ENCODE results near the gene RFPL4A. TPM values are rescaled to one million over a fixed set of nuclear protein-coding genes. Genes with fewer than 3 reads are reported as not detected.

The RFPL4A gene
- total RNA-seq: not detected in 2 replicates

GRCh38 chr19:55758797-55759196 lies at the start of gene RFPL4A:
Gene RFPL4A (plus strand): TSS chr19:55759097. CDS start chr19:55761801, 2,704 bp downstream.

GRCh38 chr19:55738302-55738701 lies 20.6 kb upstream of the RFPL4A start, which contains the start of gene NLRP9:
Gene NLRP9 (minus strand): TSS chr19:55738402. CDS start chr19:55738374, 28 bp downstream.

GRCh38 chr19:55768818-55769217 lies 9.9 kb downstream of the RFPL4A start, which contains the start of gene RFPL4AL1:
Gene RFPL4AL1 (plus strand): TSS chr19:55769118. CDS start chr19:55771805, 2,687 bp downstream.

Other genes starting within 250 kb of the RFPL4A start
- gene SBK2, start 222.0 kb upstream of the RFPL4A start, total RNA-seq: 0.16 TPM in 1 of 2 replicates, not detected in the other
- gene SBK3, start 213.6 kb upstream of the RFPL4A start, total RNA-seq: 0.12 and 0.81 TPM in 2 replicates
- gene ZNF579, start 178.2 kb upstream of the RFPL4A start, total RNA-seq: 8.9 and 9.4 TPM in 2 replicates
- gene FIZ1, start 159.6 kb upstream of the RFPL4A start, total RNA-seq: 3.9 and 7.3 TPM in 2 replicates
- gene ZNF524, start 158.8 kb upstream of the RFPL4A start, total RNA-seq: 10.2 and 10.4 TPM in 2 replicates
- gene ZNF865, start 153.4 kb upstream of the RFPL4A start, total RNA-seq: 1.7 and 2.4 TPM in 2 replicates
- 7.0 and 8.5 TPM in 2 replicates for gene ZNF784, start 134.5 kb upstream of the RFPL4A start, total RNA-seq
- 7.0 and 8.6 TPM in 2 replicates for gene ZNF580, start 118.1 kb upstream of the RFPL4A start, total RNA-seq
- 19.3 and 22.2 TPM in 2 replicates for gene ZNF581, start 115.4 kb upstream of the RFPL4A start, total RNA-seq
- 11.8 and 13.3 TPM in 2 replicates for gene CCDC106, start 110.9 kb upstream of the RFPL4A start, total RNA-seq
- gene U2AF2, start 104.1 kb upstream of the RFPL4A start, total RNA-seq: 84.6 and 96.1 TPM in 2 replicates
- 79.2 and 93.9 TPM in 2 replicates for gene EPN1, start 83.9 kb upstream of the RFPL4A start, total RNA-seq
- not detected in 2 replicates for gene NLRP9, start 20.7 kb upstream of the RFPL4A start, total RNA-seq
- gene RFPL4AL1, start 10.0 kb downstream of the RFPL4A start, total RNA-seq: not detected in 2 replicates
- gene NLRP11, start 72.9 kb downstream of the RFPL4A start, total RNA-seq: under 0.01 TPM in 1 of 2 replicates, not detected in the other
- gene NLRP4, start 77.4 kb downstream of the RFPL4A start, total RNA-seq: not detected in 2 replicates
- not detected in 2 replicates for gene NLRP13, start 173.2 kb downstream of the RFPL4A start, total RNA-seq
- gene NLRP8, start 188.7 kb downstream of the RFPL4A start, total RNA-seq: not detected in 2 replicates
- gene NLRP5, start 227.7 kb downstream of the RFPL4A start, total RNA-seq: not detected in 2 replicates

All from hair follicle dermal papilla cell (primary cell).